Renal cortical epithelial cell (primary cell): Measurements from ENCODE around the gene PTRHD1. TPM values are rescaled to one million over a fixed set of nuclear protein-coding genes. Genes with fewer than 3 reads are reported as not detected.
"Not testable (repeated sequence)": the region's sequence is repeated elsewhere in the genome, so short reads cannot be mapped to it uniquely, and the experiment has no call there.

ENCODE experiments used
- DNase-seq: peaks from one replicate; pipeline ENCODE4 v3.0.0-alpha.2; 2011; ENCODE audit warnings: low read depth
- total RNA-seq: library from RNA; depleted of rRNA; stranded (reverse); fragments of >200 nt; gene quantifications from 2 replicates; pipeline ENCODE4 v1.2.3, GENCODE V29; 2014

PTRHD1 gene
- total RNA-seq: 17.6 and 34.6 TPM in 2 replicates

- DNase-seq: peak; percentile 92
Observed at GRCh38 chr2:24792874-24793760, at the start of gene PTRHD1, which contains the start of gene CENPO. PTRHD1 (minus strand) TSS chr2:24793391; CDS start chr2:24793377, 14 bp downstream. CENPO (plus strand) TSS chr2:24793425; CDS start chr2:24793920, 495 bp downstream.

GRCh38 chr2:24842081-24843050, 49.2 kb upstream of the PTRHD1 start:
- DNase-seq: no peak

GRCh38 chr2:24840962-24841945, 48.1 kb upstream of the PTRHD1 start:
- DNase-seq: no peak

- DNase-seq: no peak
Observed at GRCh38 chr2:24840164-24840869, 47.1 kb upstream of the PTRHD1 start.

- no peak for DNase-seq
Observed at GRCh38 chr2:24839729-24840128, 46.5 kb upstream of the PTRHD1 start.

GRCh38 chr2:24838541-24838940, 45.4 kb upstream of the PTRHD1 start:
- no peak for DNase-seq

- DNase-seq: no peak
Observed at GRCh38 chr2:24837996-24838513, 44.9 kb upstream of the PTRHD1 start.

GRCh38 chr2:24836706-24837105, 43.5 kb upstream of the PTRHD1 start:
- no peak for DNase-seq

GRCh38 chr2:24836206-24836605, 43.0 kb upstream of the PTRHD1 start:
- DNase-seq: no peak

- DNase-seq: not testable (repeated sequence)
Observed at GRCh38 chr2:24835411-24835810, 42.2 kb upstream of the PTRHD1 start.

GRCh38 chr2:24834733-24835395, 41.7 kb upstream of the PTRHD1 start:
- DNase-seq: no peak

- no peak for DNase-seq
Observed at GRCh38 chr2:24833821-24834732, 40.9 kb upstream of the PTRHD1 start.

- no peak for DNase-seq
Observed at GRCh38 chr2:24832931-24833701, 39.9 kb upstream of the PTRHD1 start.

- DNase-seq: no peak
Observed at GRCh38 chr2:24832521-24832920, 39.3 kb upstream of the PTRHD1 start.

- DNase-seq: no peak
Observed at GRCh38 chr2:24832073-24832461, 38.9 kb upstream of the PTRHD1 start.

GRCh38 chr2:24831221-24832072, 38.3 kb upstream of the PTRHD1 start:
- DNase-seq: no peak

GRCh38 chr2:24830786-24831185, 37.6 kb upstream of the PTRHD1 start:
- DNase-seq: no peak
